SK-N-SH (cell line): Measurements from ENCODE around the gene DOK1. TPM values are rescaled to one million over a fixed set of nuclear protein-coding genes. Genes with fewer than 3 reads are reported as not detected.
"Not testable (repeated sequence)": the region's sequence is repeated elsewhere in the genome, so short reads cannot be mapped to it uniquely, and the experiment has no call there.

Source experiments
- CTCF ChIA-PET: fragments of 300-600, 350-600 bp; formaldehyde crosslinking; extraction: SDS; loops from one replicate; lab custom pipeline; 2021; lab: Yijun Ruan, JAX
- POLR2A ChIA-PET: fragments of 350-600 bp; sonication (Branson Sonifier 250); formaldehyde crosslinking; extraction: SDS; loops from one replicate; lab custom pipeline; 2020; ENCODE audit warnings: antibody characterized with exemption, inconsistent platforms; lab: Yijun Ruan, JAX
- DNase-seq: peaks from one replicate; pipeline ENCODE4 v3.0.0; 2012
- H2AFZ ChIP-seq: fragments of 200-600 bp; sonication (generic); 2 replicates; pipeline ENCODE4 v1.8.1; 2016; ENCODE audit warnings: antibody characterized with exemption, mild to moderate bottlenecking, low read depth
- H3F3A ChIP-seq: fragments of 200-600 bp; sonication (generic); replicated peaks from 2 replicates; pipeline ENCODE3; 2016; ENCODE audit warnings: antibody characterized with exemption, mild to moderate bottlenecking; ENCODE audit not compliant: insufficient read depth
- H3K27ac ChIP-seq, 2 experiments: fragments of 200-500 bp in 1 of 2; fragments of 200-600 bp in 1 of 2; sonication (Bioruptor generic) in 1 of 2; sonication (generic), shearing (Covaris generic) in 1 of 2; 2 replicates each; pipeline versions ENCODE4 v1.5.1 to v1.6.1; 2014 to 2016; ENCODE audit warnings: low read depth in 2 of 2, inconsistent platforms in 1 of 2, low read length in 1 of 2, mild to moderate bottlenecking in 1 of 2, mixed read lengths in 1 of 2
- H3K27me3 ChIP-seq: fragments of 200-600 bp; sonication (generic), shearing (Covaris generic); 2 replicates; pipeline ENCODE4 v1.6.1; 2016; ENCODE audit warnings: mixed run types; ENCODE audit not compliant: insufficient read depth
- H3K36me3 ChIP-seq, 2 experiments: fragments of 200-500 bp in 1 of 2; fragments of 200-600 bp in 1 of 2; sonication (Bioruptor generic) in 1 of 2; sonication (generic) in 1 of 2; replicated peaks in 1 of 2; 2 replicates each; pipeline versions ENCODE3 to v1.5.1; 2014 to 2016; ENCODE audit warnings: low read length in 1 of 2, mild to moderate bottlenecking in 1 of 2; ENCODE audit not compliant: insufficient read depth in 2 of 2, control insufficient read depth in 1 of 2
- H3K4me1 ChIP-seq, 2 experiments: fragments of 200-500 bp in 1 of 2; fragments of 200-600 bp in 1 of 2; sonication (Bioruptor generic) in 1 of 2; sonication (generic), shearing (Covaris generic) in 1 of 2; 2 replicates each; pipeline versions ENCODE4 v1.5.1 to v1.6.1; 2014 to 2016; ENCODE audit warnings: low read depth in 1 of 2, low read length in 1 of 2, mixed run types in 1 of 2; ENCODE audit not compliant: insufficient read depth in 2 of 2, control insufficient read depth in 1 of 2
- H3K4me2 ChIP-seq: fragments of 200-600 bp; sonication (generic), shearing (Covaris generic); 2 replicates; pipeline ENCODE4 v1.6.1; 2017; ENCODE audit warnings: mixed run types
- H3K4me3 ChIP-seq, 2 experiments: fragments of 200-500 bp in 1 of 2; fragments of 200-600 bp in 1 of 2; sonication (Bioruptor generic) in 1 of 2; sonication (generic), shearing (Covaris generic) in 1 of 2; 2 replicates each; pipeline versions ENCODE4 v1.5.1 to v1.8.1; 2014 to 2016; ENCODE audit warnings: low read depth in 2 of 2, inconsistent platforms in 1 of 2, low read length in 1 of 2, mild to moderate bottlenecking in 1 of 2, mixed read lengths in 1 of 2, moderate library complexity in 1 of 2
- H3K79me2 ChIP-seq: fragments of 200-600 bp; sonication (generic); 2 replicates; pipeline ENCODE4 v1.8.1; 2017; ENCODE audit warnings: mild to moderate bottlenecking; ENCODE audit not compliant: insufficient read depth
- H3K9ac ChIP-seq: fragments of 200-600 bp; sonication (generic); 2 replicates; pipeline ENCODE4 v1.6.1; 2017; ENCODE audit warnings: mixed run types
- H3K9me2 ChIP-seq: fragments of 200-600 bp; sonication (generic); 2 replicates; pipeline ENCODE4 v1.6.1; 2017; ENCODE audit warnings: mixed run types
- H3K9me3 ChIP-seq: fragments of 200-600 bp; sonication (generic); 2 replicates; pipeline ENCODE4 v1.6.1; 2017; ENCODE audit warnings: mixed run types, mild to moderate bottlenecking, moderate library complexity
- H4K20me1 ChIP-seq: fragments of 200-600 bp; sonication (generic); 2 replicates; pipeline ENCODE4 v1.6.1; 2017; ENCODE audit warnings: mild to moderate bottlenecking, mixed run types; ENCODE audit not compliant: insufficient read depth
- GABPA ChIP-seq: IDR thresholded peaks from 2 replicates; pipeline ENCODE4 v1.4.0; 2012; ENCODE audit warnings: low read depth, mild to moderate bottlenecking
- NRF1 ChIP-seq: IDR thresholded peaks from 2 replicates; pipeline ENCODE4 v1.6.1; 2012; ENCODE audit warnings: low read depth, mild to moderate bottlenecking, low read length
- POLR2AphosphoS5 ChIP-seq: IDR thresholded peaks from 2 replicates; pipeline ENCODE4 v1.6.1; 2012; ENCODE audit warnings: low read depth, low read length
- TAF1 ChIP-seq: IDR thresholded peaks from 2 replicates; pipeline ENCODE4 v1.6.1; 2012; ENCODE audit warnings: low read depth, mild to moderate bottlenecking, low read length, moderate library complexity, borderline replicate concordance
- WGBS: methylation state at CpG from one replicate; pipeline ENCODE4 v1.1.6; 2017; ENCODE audit warnings: low lambda C conversion rate; 5-methylcytosine and 5-hydroxymethylcytosine counted together
- polyA plus RNA-seq, 3 experiments: library from polyadenylated mRNA; depleted of rRNA; stranded (reverse); fragments of >200 nt; gene quantifications; 2 replicates each; pipeline ENCODE4 v1.2.3, GENCODE V29; 2012

Gene DOK1
- polyA plus RNA-seq, 1 of the 3 experiments (the other 2 are of a cell fraction): 25.3 TPM

GRCh38 chr2:74561022-74561421 is 6.5 kb downstream of the DOK1 start:
- H3K4me3 ChIP-seq, H3K9me2 ChIP-seq, H2AFZ ChIP-seq, H3K27ac ChIP-seq, POLR2A ChIA-PET, H3K79me2 ChIP-seq, H3K9me3 ChIP-seq, H3K4me1 ChIP-seq, H3K9ac ChIP-seq, DNase-seq, H3K4me2 ChIP-seq, H4K20me1 ChIP-seq, H3K27me3 ChIP-seq: not testable (repeated sequence)
- peaks cover 10 to 17% of the 10 kb centered on the region in 2 experiments for H3K36me3 ChIP-seq
- 100% methylated on average over 1 of the region's 1 CpG for WGBS
- peaks cover 18% of the 10 kb centered on the region for H3F3A ChIP-seq
- CTCF ChIA-PET: interaction anchor here (3.2 kb wide), 1 partner anchor 28 kb away, joined by 15 read pairs; no protein-coding TSS in a partner anchor

GRCh38 chr2:74562126-74562775 is 7.7 kb downstream of the DOK1 start:
- TF ChIP-seq GABPA (0 out of 2 replicates have a peak, but pooled peaks have one; percentile 12), TAF1 (no peak), NRF1 (no peak)
- Histone ChIP-seq H3K36me3 (peaks cover 0 to 5% of the 10 kb centered on the region in 2 experiments), H3K27ac (no peak overlapping the region), H3F3A (peaks cover 29% of the 10 kb centered on the region), H3K9me2 (no peaks in the 10 kb centered on the region), H3K9me3 (no peaks in the 10 kb centered on the region), H3K27me3 (no peaks in the 10 kb centered on the region), H4K20me1 (no peaks in the 10 kb centered on the region), H3K9ac (no peak overlapping the region), H2AFZ (peak overlapping the region; percentile 62; the same call in 1 of the 2 replicates), H3K4me2 (peak overlapping the region; percentile 44; the same call in 1 of the 2 replicates), H3K4me1 (peaks cover 4 to 11% of the 10 kb centered on the region in 2 experiments; a peak in 3 of 4 replicates), H3K4me3 (no peak overlapping the region), H3K79me2 (no peaks in the 10 kb centered on the region)
- DNase-seq: no peak
- ChIA-PET POLR2A (no interaction called here), CTCF (no interaction called here)
- WGBS: 78% methylated on average over 7 of the region's 7 CpGs

- no peaks in the 10 kb centered on the region for H3K9me2 ChIP-seq
- no peak overlapping the region for H3K9ac ChIP-seq
- H3K27ac ChIP-seq: peak overlapping the region in 1 of 2 experiments; percentile 93; a peak in 2 of 4 replicates
- WGBS: 56% methylated on average over 5 of the region's 5 CpGs
- DNase-seq: no peak
- H3K79me2 ChIP-seq: no peaks in the 10 kb centered on the region
- H4K20me1 ChIP-seq: no peaks in the 10 kb centered on the region
- ChIA-PET POLR2A (no interaction called here), CTCF (interaction anchor here (0.9 to 1.2 kb wide), 2 partner anchors 9 to 73 kb away, joined by 3 to 5 read pairs; no protein-coding TSS in a partner anchor)
- no peak overlapping the region for H2AFZ ChIP-seq
- H3K36me3 ChIP-seq: no peaks in the 10 kb centered on the region
- no peak for TF ChIP-seq POLR2AphosphoS5
- H3K27me3 ChIP-seq: no peaks in the 10 kb centered on the region
- no peak overlapping the region for H3K4me3 ChIP-seq
- H3K4me2 ChIP-seq: no peak overlapping the region; the same call in 1 of the 2 replicates
- H3F3A ChIP-seq: peaks cover 39% of the 10 kb centered on the region
- H3K4me1 ChIP-seq: peaks cover 7 to 27% of the 10 kb centered on the region in 2 experiments; a peak in 3 of 4 replicates
- H3K9me3 ChIP-seq: no peaks in the 10 kb centered on the region
Observed at GRCh38 chr2:74564222-74564621, 9.7 kb downstream of the DOK1 start.
